Measurements from ENCODE around the gene TMEM270.

DNA sequence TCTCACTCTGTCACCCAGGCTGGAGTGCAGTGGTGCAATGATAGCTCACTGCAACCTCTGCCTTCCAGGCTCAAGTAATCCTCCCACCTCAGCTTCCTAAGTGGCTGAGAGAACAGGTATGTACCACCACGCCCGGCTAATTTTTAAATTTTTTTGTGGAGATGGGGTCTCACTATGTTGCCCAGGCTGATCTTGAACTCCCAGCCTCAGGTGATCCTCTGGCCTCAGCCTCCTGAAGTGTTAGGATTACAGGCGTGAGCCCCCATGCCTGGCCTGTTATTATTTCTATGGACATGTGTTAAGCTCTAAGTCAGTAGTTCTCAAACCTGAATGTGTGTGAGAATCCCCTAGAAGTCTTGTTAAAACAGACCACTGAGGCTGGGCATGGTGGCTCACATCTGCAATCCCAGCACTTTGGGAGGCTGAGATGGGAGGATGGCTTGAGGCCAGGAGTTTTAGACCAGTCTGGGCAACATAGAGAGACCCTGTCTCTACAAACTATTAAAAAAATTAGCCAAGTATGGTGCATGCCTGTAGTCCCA lies 24.5 kb downstream of the TMEM270 start:
- TF ChIP-seq POLR2A (IDR thresholded peaks at IDR 0.05) (no peak), CTCF (IDR thresholded peaks at IDR 0.05) (no peak)
